Smooth muscle cell (in vitro differentiated cells): ENCODE results near the gene GPR108. TPM values are rescaled to one million over a fixed set of nuclear protein-coding genes. Genes with fewer than 3 reads are reported as not detected.
"Not testable (repeated sequence)": the region's sequence is repeated elsewhere in the genome, so short reads cannot be mapped to it uniquely, and the experiment has no call there.

Experiments used
- DNase-seq: peaks from one replicate; lab custom pipeline; 2025; ENCODE audit not compliant: unreplicated experiment; lab: John Stamatoyannopoulos, UW
- H2AFZ ChIP-seq: fragments of 200-600 bp; sonication (generic); 2 replicates; pipeline ENCODE4 v1.6.0; 2016; ENCODE audit warnings: antibody characterized with exemption, low read depth, mild to moderate bottlenecking
- H3F3A ChIP-seq: fragments of 200-600 bp; sonication (generic); 2 replicates; pipeline ENCODE4 v1.6.0; 2017; ENCODE audit warnings: antibody characterized with exemption, low read depth
- H3K27ac ChIP-seq: fragments of 200-600 bp; sonication (generic); 2 replicates; pipeline ENCODE4 v1.5.1; 2016; ENCODE audit warnings: low read depth, mild to moderate bottlenecking
- H3K27me3 ChIP-seq: fragments of 200-600 bp; sonication (generic); 2 replicates; pipeline ENCODE4 v1.6.1; 2016; ENCODE audit warnings: low read depth, mild to moderate bottlenecking
- H3K36me3 ChIP-seq: fragments of 200-600 bp; sonication (generic); 2 replicates; pipeline ENCODE4 v1.5.1; 2016; ENCODE audit warnings: low read depth
- H3K4me1 ChIP-seq: fragments of 200-600 bp; sonication (generic); 2 replicates; pipeline ENCODE4 v1.5.1; 2016; ENCODE audit warnings: low read depth
- H3K4me2 ChIP-seq: fragments of 200-600 bp; sonication (generic); 2 replicates; pipeline ENCODE4 v1.6.0; 2016; ENCODE audit warnings: mild to moderate bottlenecking
- H3K4me3 ChIP-seq: fragments of 200-600 bp; sonication (generic); 2 replicates; pipeline ENCODE4 v1.5.1; 2016; ENCODE audit warnings: mild to moderate bottlenecking
- H3K79me2 ChIP-seq: fragments of 200-600 bp; sonication (generic); 2 replicates; pipeline ENCODE4 v1.6.0; 2016; ENCODE audit warnings: low read depth, mild to moderate bottlenecking
- H3K9ac ChIP-seq: fragments of 200-600 bp; sonication (generic); 2 replicates; pipeline ENCODE4 v1.6.0; 2016; ENCODE audit warnings: low read depth
- H3K9me3 ChIP-seq: fragments of 200-600 bp; sonication (generic); replicated peaks from 2 replicates; pipeline ENCODE4 v1.5.1; 2016; ENCODE audit warnings: low read depth
- H4K20me1 ChIP-seq: fragments of 200-600 bp; sonication (generic); 2 replicates; pipeline ENCODE4 v1.6.0; 2016; ENCODE audit warnings: low read depth
- WGBS: methylation state at CpG from one replicate; pipeline ENCODE4 v1.1.7; 2016; ENCODE audit warnings: low lambda C conversion rate; 5-methylcytosine and 5-hydroxymethylcytosine counted together
- polyA plus RNA-seq: library from polyadenylated mRNA; unstranded; fragments of >200 nt; fragmentation: Nextera tagmentation; extraction: Ambion mirVana; gene quantifications from 2 replicates; pipeline ENCODE4 v1.2.1, GENCODE V29; 2016
- total RNA-seq: library from RNA; depleted of rRNA; stranded (reverse); fragments of >200 nt; gene quantifications from 2 replicates; pipeline ENCODE4 v1.2.3, GENCODE V29; 2014
- TF ChIP-seq, protein P1 (sequence below): fragments of 200-600 bp; sonication (generic); IDR thresholded peaks from 2 replicates; pipeline ENCODE4 v1.5.1; 2017; ENCODE audit warnings: borderline replicate concordance, mild to moderate bottlenecking, antibody characterized with exemption; ENCODE audit not compliant: insufficient read depth, poor library complexity, severe bottlenecking

The GPR108 gene
- total and polyA plus RNA-seq, 2 experiments from 2014 or later: 34.4 to 62.1 TPM

DNA sequence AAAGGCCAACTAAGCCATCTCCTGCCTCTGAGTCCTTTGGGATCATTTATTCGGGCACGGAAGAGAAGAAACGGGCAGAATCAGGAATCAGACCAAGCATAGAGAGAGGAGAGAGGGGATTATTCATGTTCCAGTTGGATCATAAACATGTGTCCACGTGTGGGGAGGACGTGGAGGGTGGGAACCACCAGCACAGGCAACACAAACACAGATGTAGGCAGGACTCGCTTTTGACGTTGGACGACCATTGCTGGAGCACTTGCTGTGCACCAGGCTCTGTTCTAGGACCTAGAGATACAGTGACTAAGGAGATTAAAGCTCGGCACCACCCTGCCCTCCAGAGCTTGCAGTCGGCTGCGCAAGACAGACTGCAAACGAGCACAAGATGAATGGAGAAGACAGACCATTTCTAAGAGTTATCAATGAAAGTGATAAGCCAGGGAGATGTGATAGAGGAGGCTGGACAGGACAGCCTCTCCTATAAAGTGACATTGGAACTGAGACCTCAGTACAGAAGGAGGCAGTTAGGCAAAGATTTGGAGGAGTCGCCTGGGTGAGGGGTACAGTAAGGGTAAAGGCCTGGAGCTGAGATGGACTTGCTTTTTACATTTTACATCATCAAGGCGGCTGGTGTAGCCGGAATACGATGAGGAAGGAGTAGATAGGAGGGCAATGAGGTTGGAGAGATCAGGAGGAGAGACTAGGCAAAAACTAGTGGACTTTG, 29.1 kb upstream of the GPR108 start:
- Histone ChIP-seq H2AFZ (peak overlapping the region; percentile 70), H3K4me2 (peak overlapping the region; percentile 87), H3F3A (no peaks in the 10 kb centered on the region), H3K4me1 (peaks cover 2% of the 10 kb centered on the region), H3K9ac (no peak overlapping the region), H3K9me3 (no peaks in the 10 kb centered on the region), H3K4me3 (peak overlapping the region; percentile 53), H3K79me2 (no peaks in the 10 kb centered on the region), H4K20me1 (no peaks in the 10 kb centered on the region), H3K27me3 (no peaks in the 10 kb centered on the region), H3K27ac (peak overlapping the region; percentile 77), H3K36me3 (no peaks in the 10 kb centered on the region)
- TF ChIP-seq, protein P1, sequence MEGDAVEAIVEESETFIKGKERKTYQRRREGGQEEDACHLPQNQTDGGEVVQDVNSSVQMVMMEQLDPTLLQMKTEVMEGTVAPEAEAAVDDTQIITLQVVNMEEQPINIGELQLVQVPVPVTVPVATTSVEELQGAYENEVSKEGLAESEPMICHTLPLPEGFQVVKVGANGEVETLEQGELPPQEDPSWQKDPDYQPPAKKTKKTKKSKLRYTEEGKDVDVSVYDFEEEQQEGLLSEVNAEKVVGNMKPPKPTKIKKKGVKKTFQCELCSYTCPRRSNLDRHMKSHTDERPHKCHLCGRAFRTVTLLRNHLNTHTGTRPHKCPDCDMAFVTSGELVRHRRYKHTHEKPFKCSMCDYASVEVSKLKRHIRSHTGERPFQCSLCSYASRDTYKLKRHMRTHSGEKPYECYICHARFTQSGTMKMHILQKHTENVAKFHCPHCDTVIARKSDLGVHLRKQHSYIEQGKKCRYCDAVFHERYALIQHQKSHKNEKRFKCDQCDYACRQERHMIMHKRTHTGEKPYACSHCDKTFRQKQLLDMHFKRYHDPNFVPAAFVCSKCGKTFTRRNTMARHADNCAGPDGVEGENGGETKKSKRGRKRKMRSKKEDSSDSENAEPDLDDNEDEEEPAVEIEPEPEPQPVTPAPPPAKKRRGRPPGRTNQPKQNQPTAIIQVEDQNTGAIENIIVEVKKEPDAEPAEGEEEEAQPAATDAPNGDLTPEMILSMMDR: no peak
- no peak for DNase-seq
- 9% methylated on average over 16 of the region's 16 CpGs for WGBS

DNA sequence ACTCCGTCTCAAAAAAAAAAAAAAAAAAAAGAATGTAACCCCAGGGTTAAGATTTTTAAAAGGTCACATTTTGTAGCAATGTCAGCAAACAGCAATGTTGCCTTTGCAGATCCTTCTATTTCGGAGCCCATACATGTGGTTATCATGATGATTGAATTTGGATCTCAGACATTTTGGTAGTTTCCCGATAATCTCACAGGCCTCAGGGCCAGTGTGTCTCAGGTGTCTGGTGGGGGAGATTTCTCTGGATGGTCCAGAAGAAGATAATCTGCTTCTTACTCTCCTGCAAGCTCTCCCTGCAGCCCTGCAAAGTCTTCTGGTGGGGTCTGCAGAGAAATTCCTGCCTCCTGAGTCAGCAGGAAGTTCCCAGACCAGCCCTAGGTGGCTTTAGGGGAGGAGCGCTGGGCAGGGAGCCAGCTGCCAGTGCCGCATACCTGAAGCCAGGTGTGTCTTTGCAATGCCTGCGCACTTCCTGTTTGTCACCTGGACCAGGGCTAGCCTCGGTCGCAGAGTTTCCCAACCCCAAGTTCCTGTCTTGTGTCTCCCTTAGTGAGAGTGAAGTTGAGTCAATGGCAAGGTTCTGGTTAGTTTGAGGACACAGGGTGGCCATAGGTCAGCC, 28.5 kb upstream of the GPR108 start:
- Histone ChIP-seq H3K9ac (no peak overlapping the region), H4K20me1 (no peaks in the 10 kb centered on the region), H3K27ac (peak overlapping the region; percentile 77), H3K4me1 (peaks cover 2% of the 10 kb centered on the region), H3K4me2 (peak overlapping the region; percentile 87), H3K4me3 (peak overlapping the region; percentile 53), H3K27me3 (no peaks in the 10 kb centered on the region), H3F3A (no peaks in the 10 kb centered on the region), H3K36me3 (no peaks in the 10 kb centered on the region), H2AFZ (no peak overlapping the region), H3K9me3 (no peaks in the 10 kb centered on the region), H3K79me2 (no peaks in the 10 kb centered on the region)
- WGBS: 12% methylated on average over 8 of the region's 8 CpGs
- TF ChIP-seq, protein P1: no peak
- DNase-seq: no peak

DNA sequence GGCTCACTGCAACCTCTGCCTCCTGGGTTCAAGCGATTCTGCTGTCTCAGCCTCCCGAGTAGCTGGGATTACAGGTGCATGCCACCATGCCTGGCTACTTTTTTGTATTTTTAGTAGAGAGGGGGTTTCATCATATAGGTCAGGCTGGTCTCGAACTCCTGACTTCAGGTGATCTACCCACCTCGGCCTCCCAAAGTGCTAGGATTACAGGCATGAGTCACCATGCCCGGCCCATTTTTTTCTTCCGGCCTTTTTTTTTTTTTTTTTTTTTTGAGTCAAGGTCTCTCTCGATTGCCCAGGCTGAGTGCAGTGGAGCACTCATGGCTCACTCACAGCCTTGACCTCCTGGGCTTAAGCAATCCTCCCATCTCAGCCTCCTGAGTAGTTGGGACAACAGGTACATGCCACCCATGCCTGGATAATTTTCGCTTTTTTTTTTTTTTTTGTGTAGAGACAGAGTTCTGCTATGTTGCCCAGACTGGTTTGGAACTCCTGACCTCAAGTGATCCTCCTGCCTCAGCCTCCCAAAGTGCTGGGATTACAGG, 24.9 kb upstream of the GPR108 start:
- H3K79me2 ChIP-seq, H3K4me2 ChIP-seq, H2AFZ ChIP-seq, H3K36me3 ChIP-seq, DNase-seq, H3K9ac ChIP-seq, H3K4me1 ChIP-seq, H3K4me3 ChIP-seq, H3K27me3 ChIP-seq, H3K27ac ChIP-seq, H4K20me1 ChIP-seq, H3F3A ChIP-seq, H3K9me3 ChIP-seq: not testable (repeated sequence)
- 85% methylated on average over 8 of the region's 8 CpGs for WGBS

GRCh38 chr19:6761053-6761676, 23.8 kb upstream of the GPR108 start:
- WGBS: 57% methylated on average over 4 of the region's 4 CpGs
- Histone ChIP-seq H3K79me2 (no peaks in the 10 kb centered on the region), H3K27ac (no peak overlapping the region), H3K36me3 (no peaks in the 10 kb centered on the region), H3K4me3 (no peak overlapping the region), H3K9me3 (no peaks in the 10 kb centered on the region), H3K27me3 (no peaks in the 10 kb centered on the region), H3K4me2 (no peak overlapping the region), H4K20me1 (no peaks in the 10 kb centered on the region), H3F3A (no peaks in the 10 kb centered on the region), H3K9ac (no peak overlapping the region), H2AFZ (no peak overlapping the region), H3K4me1 (no peaks in the 10 kb centered on the region)
- TF ChIP-seq, protein P1: no peak
- no peak for DNase-seq
